Stomach smooth muscle (tissue), 2 donors: ENCODE results near the gene GLMP.

Source experiments
- H3K27ac ChIP-seq: one replicate; pipeline ENCODE4 v1.7.0; 2013; ENCODE audit warnings: mild to moderate bottlenecking, low read length, inconsistent platforms
- H3K27me3 ChIP-seq, 2 donors: one replicate each; pipeline ENCODE4 v1.7.0; 2013; ENCODE audit warnings: low read length in 2 of 2; ENCODE audit not compliant: insufficient read depth in 2 of 2, control insufficient read depth in 1 of 2
- H3K36me3 ChIP-seq, 2 donors: one replicate each; pipeline ENCODE4 v1.7.0; 2013; ENCODE audit warnings: low read length in 2 of 2; ENCODE audit not compliant: control insufficient read depth in 2 of 2, insufficient read depth in 2 of 2
- H3K4me1 ChIP-seq: one replicate; pipeline ENCODE4 v1.7.0; 2013; ENCODE audit warnings: low read length; ENCODE audit not compliant: control insufficient read depth, insufficient read depth
- H3K4me3 ChIP-seq, 2 donors: one replicate each; pipeline ENCODE4 v1.7.0; 2013; ENCODE audit warnings: low read length in 2 of 2
- H3K9ac ChIP-seq, 2 donors: one replicate each; pipeline ENCODE4 v1.7.0; 2013; ENCODE audit warnings: low read length in 2 of 2, mild to moderate bottlenecking in 1 of 2
- H3K9me3 ChIP-seq, 2 donors: one replicate each; pipeline ENCODE4 v1.7.0; 2013; ENCODE audit warnings: low read length in 2 of 2; ENCODE audit not compliant: control insufficient read depth in 2 of 2
- donor health status: healthy.
- donor health status: Pancreatic carcinoma.

The GLMP gene

GRCh38 chr1:156276532-156276931, 18.9 kb downstream of the GLMP start:
- Histone ChIP-seq H3K27me3 (no peaks in the 10 kb centered on the region), H3K27ac (no peak overlapping the region), H3K9me3 (no peaks in the 10 kb centered on the region), H3K4me3 (no peak overlapping the region), H3K36me3 (peaks cover 54 to 64% of the 10 kb centered on the region in 2 donors), H3K4me1 (peaks cover 9% of the 10 kb centered on the region), H3K9ac (no peak overlapping the region)

- H3K4me1 ChIP-seq = no peaks in the 10 kb centered on the region
- H3K4me3 ChIP-seq = no peak overlapping the region
- no peaks in the 10 kb centered on the region for H3K9me3 ChIP-seq
- H3K9ac ChIP-seq = no peak overlapping the region
- no peak overlapping the region for H3K27ac ChIP-seq
- peaks cover 62 to 74% of the 10 kb centered on the region in 2 donors for H3K36me3 ChIP-seq
- H3K27me3 ChIP-seq = no peaks in the 10 kb centered on the region
These were observed 25.2 kb downstream of the GLMP start for GRCh38 chr1:156270314-156270713.

DNA sequence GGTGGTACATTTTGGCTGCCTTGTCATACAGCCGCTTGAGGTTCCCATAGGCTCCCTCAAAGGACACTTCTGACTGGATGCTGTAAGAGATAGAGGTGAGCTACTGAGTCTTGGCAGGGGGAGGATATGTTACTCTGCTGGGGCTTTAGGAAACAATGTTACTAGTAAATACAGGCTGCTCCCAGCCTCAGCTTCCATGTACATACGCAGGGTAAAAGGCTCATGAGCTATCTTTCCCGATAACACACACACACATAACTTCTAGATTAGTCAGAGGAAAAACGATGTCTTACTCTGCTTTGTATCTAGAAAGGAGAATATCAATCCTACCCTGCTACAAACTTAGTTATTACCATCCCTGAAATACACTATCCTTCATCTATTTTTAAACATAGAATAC, 27.1 kb downstream of the GLMP start:
- peaks cover 55 to 70% of the 10 kb centered on the region in 2 donors for H3K36me3 ChIP-seq
- H3K4me3 ChIP-seq = no peak overlapping the region
- H3K9ac ChIP-seq = no peak overlapping the region

GRCh38 chr1:156266051-156266450, 29.4 kb downstream of the GLMP start:
- H3K4me1 ChIP-seq = no peaks in the 10 kb centered on the region
- no peak overlapping the region for H3K27ac ChIP-seq
- H3K36me3 ChIP-seq = peaks cover 57 to 69% of the 10 kb centered on the region in 2 donors
- H3K27me3 ChIP-seq = no peaks in the 10 kb centered on the region
- H3K9ac ChIP-seq = no peak overlapping the region
- H3K4me3 ChIP-seq = no peak overlapping the region
- no peaks in the 10 kb centered on the region for H3K9me3 ChIP-seq

More for the DNA sequence above, 27.1 kb downstream of the GLMP start:
- Histone ChIP-seq H3K4me1 (no peaks in the 10 kb centered on the region), H3K9me3 (no peaks in the 10 kb centered on the region), H3K27ac (no peak overlapping the region), H3K27me3 (no peaks in the 10 kb centered on the region)

DNA sequence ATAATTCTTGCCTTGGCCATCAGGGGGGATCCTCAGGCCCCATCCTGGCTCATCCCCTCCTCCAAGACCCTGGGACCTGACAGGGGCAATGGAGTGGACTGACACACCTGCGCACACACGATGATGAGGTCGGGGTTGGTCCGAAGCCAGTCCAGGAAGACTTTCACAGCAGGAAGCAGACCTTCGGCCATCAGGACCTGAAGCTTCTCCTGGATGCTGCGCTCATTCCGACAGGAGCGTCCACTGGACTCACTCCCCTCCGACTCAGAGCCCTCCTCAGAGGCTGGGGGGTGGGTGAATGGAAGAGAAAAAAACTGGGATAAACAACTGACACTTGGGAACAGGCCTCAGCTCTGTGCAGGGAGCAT, 32.2 kb downstream of the GLMP start:
- no peaks in the 10 kb centered on the region for H3K27me3 ChIP-seq
- no peak overlapping the region for H3K9ac ChIP-seq
- no peak overlapping the region for H3K27ac ChIP-seq
- H3K9me3 ChIP-seq = no peaks in the 10 kb centered on the region
- H3K36me3 ChIP-seq = peaks cover 77 to 83% of the 10 kb centered on the region in 2 donors
- peaks cover 3% of the 10 kb centered on the region for H3K4me1 ChIP-seq
- no peak overlapping the region for H3K4me3 ChIP-seq

- H3K9me3 ChIP-seq = no peaks in the 10 kb centered on the region
- peaks cover 77 to 83% of the 10 kb centered on the region in 2 donors for H3K36me3 ChIP-seq
- H3K27ac ChIP-seq = no peak overlapping the region
- no peak overlapping the region for H3K9ac ChIP-seq
- peaks cover 3% of the 10 kb centered on the region for H3K4me1 ChIP-seq
- no peak overlapping the region for H3K4me3 ChIP-seq
- H3K27me3 ChIP-seq = no peaks in the 10 kb centered on the region
These were observed 32.8 kb downstream of the GLMP start for GRCh38 chr1:156262461-156263287.

- H3K9me3 ChIP-seq = no peaks in the 10 kb centered on the region
- peaks cover 74 to 81% of the 10 kb centered on the region in 2 donors for H3K36me3 ChIP-seq
- no peak overlapping the region for H3K4me3 ChIP-seq
- no peaks in the 10 kb centered on the region for H3K27me3 ChIP-seq
- H3K27ac ChIP-seq = no peak overlapping the region
- H3K4me1 ChIP-seq = peaks cover 3% of the 10 kb centered on the region
- H3K9ac ChIP-seq = no peak overlapping the region
These were observed 34.6 kb downstream of the GLMP start for GRCh38 chr1:156260896-156261295.

DNA sequence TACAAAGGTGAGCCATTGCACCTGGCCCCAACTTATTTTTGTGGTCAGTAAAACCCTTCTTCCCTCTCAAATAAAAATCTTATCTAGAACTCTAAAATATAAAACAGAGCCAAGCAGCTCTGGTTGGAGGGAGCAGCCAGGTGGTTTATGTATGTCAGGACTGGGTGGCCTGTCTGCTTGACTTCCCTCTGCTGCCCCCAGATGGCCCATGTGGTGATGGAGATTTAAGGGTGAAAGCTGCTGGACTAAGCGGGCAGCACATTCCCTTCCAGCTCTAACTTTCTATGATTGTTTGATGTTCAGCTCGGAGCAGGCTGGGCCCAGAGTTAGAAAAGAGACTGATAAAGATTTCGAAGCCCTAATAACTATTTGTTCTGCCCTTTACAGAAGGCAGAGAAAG, 35.7 kb downstream of the GLMP start:
- Histone ChIP-seq H3K36me3 (peaks cover 70 to 72% of the 10 kb centered on the region in 2 donors), H3K27ac (no peak overlapping the region), H3K4me1 (peaks cover 3% of the 10 kb centered on the region), H3K4me3 (no peak overlapping the region), H3K27me3 (no peaks in the 10 kb centered on the region), H3K9me3 (no peaks in the 10 kb centered on the region), H3K9ac (no peak overlapping the region)

GRCh38 chr1:156258859-156259258, 36.6 kb downstream of the GLMP start:
- H3K27ac ChIP-seq = no peak overlapping the region
- peaks cover 68 to 72% of the 10 kb centered on the region in 2 donors for H3K36me3 ChIP-seq
- H3K4me3 ChIP-seq = no peak overlapping the region

DNA sequence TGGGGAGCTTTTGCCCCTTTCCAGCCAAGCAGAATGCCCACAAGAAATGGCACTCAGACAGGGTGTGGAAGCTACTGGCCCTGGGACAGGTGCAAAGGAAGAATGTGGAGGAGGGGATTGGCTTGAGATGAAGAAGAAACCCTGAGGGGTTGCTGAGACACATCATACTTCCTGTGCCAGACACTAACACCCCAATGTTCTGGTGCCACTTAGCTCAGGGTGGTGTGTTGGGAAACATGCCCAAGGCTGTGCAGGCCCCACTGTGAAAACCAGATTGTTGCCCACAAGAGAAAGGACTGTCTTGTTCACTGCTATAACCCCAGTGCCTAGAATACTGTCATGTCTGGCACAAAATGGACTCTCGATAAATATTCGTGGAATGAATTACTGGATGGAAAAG, 37.8 kb downstream of the GLMP start:
- Histone ChIP-seq H3K27me3 (no peaks in the 10 kb centered on the region), H3K9me3 (no peaks in the 10 kb centered on the region), H3K4me1 (peaks cover 3% of the 10 kb centered on the region), H3K4me3 (no peak overlapping the region), H3K27ac (no peak overlapping the region), H3K9ac (no peak overlapping the region), H3K36me3 (peaks cover 68 to 71% of the 10 kb centered on the region in 2 donors)

More at GRCh38 chr1:156258859-156259258, 36.6 kb downstream of the GLMP start:
- Histone ChIP-seq H3K27me3 (no peaks in the 10 kb centered on the region), H3K9ac (no peak overlapping the region), H3K4me1 (peaks cover 3% of the 10 kb centered on the region), H3K9me3 (no peaks in the 10 kb centered on the region)

DNA sequence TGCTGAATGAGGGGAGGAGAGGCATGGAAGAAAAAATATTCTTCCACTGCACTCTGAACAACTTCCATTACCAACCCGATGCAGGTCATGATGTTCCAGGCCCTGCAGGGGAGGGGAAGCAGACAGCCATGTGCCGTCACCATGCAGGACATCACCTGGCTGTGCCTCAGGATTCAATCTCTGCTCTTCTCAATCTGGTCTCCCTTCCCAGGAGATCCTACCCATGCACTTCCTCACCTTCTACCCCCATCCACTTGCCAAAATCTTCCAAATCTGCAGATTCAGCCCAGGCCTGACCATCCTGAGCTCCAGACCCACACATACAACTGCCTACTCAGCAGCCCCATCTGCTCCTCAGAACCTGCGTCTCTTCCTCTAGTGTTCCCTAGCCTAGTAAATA, 41.8 kb downstream of the GLMP start:
- Histone ChIP-seq H3K36me3 (peaks cover 64 to 66% of the 10 kb centered on the region in 2 donors), H3K27me3 (no peaks in the 10 kb centered on the region), H3K4me3 (no peak overlapping the region), H3K27ac (no peak overlapping the region), H3K9ac (no peak overlapping the region), H3K9me3 (no peaks in the 10 kb centered on the region), H3K4me1 (peaks cover 2% of the 10 kb centered on the region)
